HepG2 (cell line): ENCODE results near the gene S100A16. TPM values are rescaled to one million over a fixed set of nuclear protein-coding genes. Genes with fewer than 3 reads are reported as not detected.
A peak's percentile ranks its signal among the peaks of the same experiment; 100 is the strongest.

Experiments
- FOSL1 ChIP-seq: sonication (generic); formaldehyde crosslinking; IDR thresholded peaks from 2 replicates; pipeline ENCODE4 v1.9.0; 2021; ENCODE audit warnings: missing genetic modification reagents, borderline replicate concordance
- GABPA ChIP-seq, 2 experiments: IDR thresholded peaks; 2 replicates each; pipeline ENCODE4 v1.6.1; 2011 to 2016; ENCODE audit warnings: low read depth in 2 of 2, low read length in 1 of 2, missing biosample characterization in 1 of 2, missing genetic modification characterization in 1 of 2
- GLI4 ChIP-seq: sonication (generic); formaldehyde crosslinking; IDR thresholded peaks from 2 replicates; pipeline ENCODE4 v1.5.1; 2020; ENCODE audit warnings: missing genetic modification reagents, mild to moderate bottlenecking, moderate library complexity, borderline replicate concordance
- HNF1A ChIP-seq, 2 experiments: sonication (generic) in 1 of 2; formaldehyde crosslinking in 1 of 2; IDR thresholded peaks; 2 replicates each; pipeline versions ENCODE4 v1.4.0 to v1.6.1; 2016 to 2020; ENCODE audit warnings: borderline replicate concordance in 1 of 2, low read depth in 1 of 2, mild to moderate bottlenecking in 1 of 2, missing genetic modification reagents in 1 of 2
- ISX ChIP-seq: sonication (generic); formaldehyde crosslinking; conservative IDR thresholded peaks from 2 replicates; pipeline ENCODE4 v1.5.0; 2020; ENCODE audit warnings: missing genetic modification reagents
- MTA3 ChIP-seq: sonication (generic); formaldehyde crosslinking; IDR thresholded peaks from 2 replicates; pipeline ENCODE4 v1.4.0; 2020; ENCODE audit warnings: missing genetic modification reagents
- NR0B2 ChIP-seq: sonication (generic); formaldehyde crosslinking; IDR thresholded peaks from 2 replicates; pipeline ENCODE4 v1.4.0; 2020; ENCODE audit warnings: mild to moderate bottlenecking, missing genetic modification reagents
- PBX2 ChIP-seq: IDR thresholded peaks from 2 replicates; pipeline ENCODE4 v1.6.1; 2016; ENCODE audit warnings: control low read depth
- PHF21A ChIP-seq: sonication (generic); formaldehyde crosslinking; IDR thresholded peaks from 2 replicates; pipeline ENCODE4 v1.5.0; 2020; ENCODE audit warnings: mild to moderate bottlenecking, missing genetic modification reagents
- POLR2G ChIP-seq: fragments of 200-400 bp; formaldehyde crosslinking; IDR thresholded peaks from 2 replicates; pipeline ENCODE4 v1.6.1; 2018; ENCODE audit warnings: mild to moderate bottlenecking, low read depth, low read length, moderate library complexity
- PRPF4 ChIP-seq: fragments of 200-400 bp; formaldehyde crosslinking; IDR thresholded peaks from 2 replicates; pipeline ENCODE4 v1.6.1; 2016; ENCODE audit warnings: low read length, low read depth; ENCODE audit not compliant: poor library complexity, severe bottlenecking
- RFX3 ChIP-seq: IDR thresholded peaks from 2 replicates; pipeline ENCODE4 v1.6.1; 2016; ENCODE audit warnings: missing biosample characterization, missing genetic modification reagents
- TBX2 ChIP-seq: sonication (generic); formaldehyde crosslinking; IDR thresholded peaks from 2 replicates; pipeline ENCODE4 v1.5.0; 2020; ENCODE audit warnings: missing genetic modification reagents, mild to moderate bottlenecking, borderline replicate concordance
- THRA ChIP-seq: sonication (generic); formaldehyde crosslinking; IDR thresholded peaks from 2 replicates; pipeline ENCODE4 v1.4.0; 2020; ENCODE audit warnings: missing genetic modification reagents, borderline replicate concordance
- TOPORS ChIP-seq: sonication (generic); formaldehyde crosslinking; IDR thresholded peaks from 2 replicates; pipeline ENCODE4 v1.8.0; 2023; ENCODE audit warnings: mild to moderate bottlenecking, missing genetic modification reagents
- ZKSCAN5 ChIP-seq: sonication (generic); formaldehyde crosslinking; IDR thresholded peaks from 2 replicates; pipeline ENCODE4 v1.5.1; 2020; ENCODE audit warnings: mild to moderate bottlenecking, missing genetic modification reagents
- ZNF34 ChIP-seq: sonication (generic); formaldehyde crosslinking; IDR thresholded peaks from 2 replicates; pipeline ENCODE4 v1.4.0; 2020; ENCODE audit warnings: mild to moderate bottlenecking, missing genetic modification reagents, borderline replicate concordance
- ZNF484 ChIP-seq: sonication (generic); formaldehyde crosslinking; IDR thresholded peaks from 2 replicates; pipeline ENCODE4 v1.5.1; 2020; ENCODE audit warnings: mild to moderate bottlenecking, low read depth, missing genetic modification reagents, borderline replicate concordance
- ZNF557 ChIP-seq: sonication (generic); formaldehyde crosslinking; IDR thresholded peaks from 2 replicates; pipeline ENCODE4 v1.4.0; 2020; ENCODE audit warnings: missing genetic modification reagents
- ZNF598 ChIP-seq: sonication (generic); formaldehyde crosslinking; IDR thresholded peaks from 2 replicates; pipeline ENCODE4 v1.5.1; 2020; ENCODE audit warnings: mild to moderate bottlenecking, missing genetic modification reagents, borderline replicate concordance
- ZNF772 ChIP-seq: sonication (generic); formaldehyde crosslinking; IDR thresholded peaks from 2 replicates; pipeline ENCODE4 v1.5.0; 2020; ENCODE audit warnings: mild to moderate bottlenecking, missing genetic modification reagents
- ZNF780A ChIP-seq: sonication (generic); formaldehyde crosslinking; IDR thresholded peaks from 2 replicates; pipeline ENCODE4 v1.8.0; 2022; ENCODE audit warnings: mild to moderate bottlenecking, missing genetic modification reagents, moderate library complexity
- ZSCAN20 ChIP-seq: sonication (generic); formaldehyde crosslinking; IDR thresholded peaks from 2 replicates; pipeline ENCODE4 v1.4.0; 2020; ENCODE audit warnings: missing genetic modification reagents, mild to moderate bottlenecking, borderline replicate concordance
- ZSCAN9 ChIP-seq: IDR thresholded peaks from 2 replicates; pipeline ENCODE4 v1.6.1; 2016; ENCODE audit warnings: borderline replicate concordance
- polyA plus RNA-seq, 8 experiments: library from polyadenylated mRNA; depleted of rRNA in 3 of 8; stranded (reverse) in 7 of 8; unstranded in 1 of 8; fragments of >200 nt; fragmentation: Illumina TruSeq in 4 of 8; extraction: Trizol in 4 of 8; gene quantifications; 2 replicates each; pipeline versions ENCODE4 v1.2.1 to v1.2.3, GENCODE V29; 2011 to 2016; ENCODE audit warnings: low read depth in 4 of 8, missing spikeins in 1 of 8, mixed read lengths in 1 of 8; ENCODE audit not compliant: insufficient read depth in 1 of 8
- total RNA-seq, 5 experiments: library from RNA; depleted of rRNA; stranded (reverse); fragments of >200 nt; fragmentation: Illumina TruSeq; extraction: Trizol; gene quantifications; 2 replicates each; pipeline ENCODE4 v1.2.3, GENCODE V29; 2016; ENCODE audit warnings: low read depth in 1 of 5

Gene S100A16
- total and polyA plus RNA-seq, 2 of the 13 experiments (the other 11 are each of a cell fraction or from before 2014, with no cell fraction given), result 46.0 to 195 TPM

GRCh38 chr1:153572569-153573015 is 40.3 kb downstream of the S100A16 start (continued):
- TF ChIP-seq NR0B2, result no peak
- TF ChIP-seq RFX3, result no peak
- TF ChIP-seq ZNF780A (CRISPR knock-in tag), result no peak
- no peak for TF ChIP-seq GABPA (IDR thresholded peaks at IDR 0.05; ENCODE audit: low read depth, low read length)
- no peak for TF ChIP-seq GABPA (CRISPR knock-in tag; IDR thresholded peaks at IDR 0.05; ENCODE audit: low read depth)
- no peak for TF ChIP-seq ZNF34 (CRISPR knock-in tag)
- TF ChIP-seq POLR2G, result no peak
- TF ChIP-seq ZSCAN9 (CRISPR knock-in tag), result no peak
- no peak for TF ChIP-seq TBX2 (CRISPR knock-in tag)
- no peak for TF ChIP-seq ZNF598
- TF ChIP-seq ZSCAN20 (CRISPR knock-in tag), result no peak
- no peak for TF ChIP-seq MTA3 (CRISPR knock-in tag)
- TF ChIP-seq ZNF557 (CRISPR knock-in tag), result no peak
- TF ChIP-seq PRPF4, result no peak
- TF ChIP-seq HNF1A (IDR thresholded peaks at IDR 0.05; ENCODE audit: low read depth), result no peak
- TF ChIP-seq HNF1A (CRISPR knock-in tag; IDR thresholded peaks at IDR 0.05; ENCODE audit: borderline replicate concordance), result no peak; the same call in 1 of the 2 replicates
- 0 out of 2 replicates have a peak, but pooled peaks have one; percentile 14 for TF ChIP-seq THRA (CRISPR knock-in tag)
- TF ChIP-seq ZNF772, result no peak
- no peak for TF ChIP-seq TOPORS (CRISPR knock-in tag)
- no peak for TF ChIP-seq ISX
- no peak for TF ChIP-seq PHF21A (CRISPR knock-in tag)
- TF ChIP-seq PBX2 (CRISPR knock-in tag), result no peak
- TF ChIP-seq GLI4, result no peak
- TF ChIP-seq FOSL1 (CRISPR knock-in tag), result no peak
- no peak for TF ChIP-seq ZKSCAN5 (CRISPR knock-in tag)
- no peak for TF ChIP-seq ZNF484 (CRISPR knock-in tag)
